Measurements from ENCODE around the gene C2orf74.

DNA sequence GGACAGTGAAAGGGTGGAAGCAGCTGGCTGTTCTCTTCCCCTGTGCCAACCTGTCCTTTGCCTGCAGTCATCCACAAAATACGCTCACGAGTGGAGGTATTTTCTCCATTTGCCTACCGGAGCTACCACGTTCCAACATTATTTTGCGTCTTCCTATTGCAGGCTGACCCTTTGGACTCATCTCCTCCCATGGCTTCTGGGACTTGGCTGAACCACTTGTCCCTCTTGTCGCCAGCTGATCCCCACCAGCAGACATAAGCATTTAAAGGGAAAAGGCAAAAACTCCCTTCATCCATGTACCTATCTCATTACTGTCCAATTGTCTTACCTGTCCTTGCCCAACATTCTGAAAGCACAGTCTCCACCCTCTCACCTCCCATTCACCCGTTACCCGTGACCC is 13.0 kb downstream of the C2orf74 start:
- TF ChIP-seq, protein P1, sequence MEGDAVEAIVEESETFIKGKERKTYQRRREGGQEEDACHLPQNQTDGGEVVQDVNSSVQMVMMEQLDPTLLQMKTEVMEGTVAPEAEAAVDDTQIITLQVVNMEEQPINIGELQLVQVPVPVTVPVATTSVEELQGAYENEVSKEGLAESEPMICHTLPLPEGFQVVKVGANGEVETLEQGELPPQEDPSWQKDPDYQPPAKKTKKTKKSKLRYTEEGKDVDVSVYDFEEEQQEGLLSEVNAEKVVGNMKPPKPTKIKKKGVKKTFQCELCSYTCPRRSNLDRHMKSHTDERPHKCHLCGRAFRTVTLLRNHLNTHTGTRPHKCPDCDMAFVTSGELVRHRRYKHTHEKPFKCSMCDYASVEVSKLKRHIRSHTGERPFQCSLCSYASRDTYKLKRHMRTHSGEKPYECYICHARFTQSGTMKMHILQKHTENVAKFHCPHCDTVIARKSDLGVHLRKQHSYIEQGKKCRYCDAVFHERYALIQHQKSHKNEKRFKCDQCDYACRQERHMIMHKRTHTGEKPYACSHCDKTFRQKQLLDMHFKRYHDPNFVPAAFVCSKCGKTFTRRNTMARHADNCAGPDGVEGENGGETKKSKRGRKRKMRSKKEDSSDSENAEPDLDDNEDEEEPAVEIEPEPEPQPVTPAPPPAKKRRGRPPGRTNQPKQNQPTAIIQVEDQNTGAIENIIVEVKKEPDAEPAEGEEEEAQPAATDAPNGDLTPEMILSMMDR (IDR thresholded peaks at IDR 0.05), result no peak
- no peak for TF ChIP-seq POLR2A (IDR thresholded peaks at IDR 0.05)

Measured in lower leg skin (tissue), 3 donors.